Endothelial cell of umbilical vein (primary cell): Measurements from ENCODE around the gene ALG12. TPM values are rescaled to one million over a fixed set of nuclear protein-coding genes. Genes with fewer than 3 reads are reported as not detected.

Experiments
- BruUV-seq: library from RNA; stranded (reverse); fragments of 400-500 nt; replicated peaks from 2 replicates; lab custom pipeline; 2021; lab: Mats Ljungman, UMichigan
- CTCF ChIA-PET: fragments of 300-600, 350-600 bp; sonication (Branson Sonifier 250); formaldehyde crosslinking; loops from one replicate; lab custom pipeline; 2021; ENCODE audit warnings: antibody characterized with exemption, inconsistent platforms; lab: Charles Lee
- POLR2A ChIA-PET: fragments of 300-600, 350-600 bp; sonication (Branson Sonifier 250); formaldehyde crosslinking; loops from one replicate; lab custom pipeline; 2021; ENCODE audit warnings: antibody characterized with exemption, inconsistent platforms; lab: Charles Lee
- DNase-seq: peaks from one replicate; pipeline ENCODE4 v3.0.0-alpha.2; 2011; ENCODE audit warnings: low read depth, low spot score
- FAIRE-seq: peaks from 2 replicates; lab custom pipeline; 2011; peaks lifted over from hg19 to GRCh38; lab: Jason Lieb, UNC
- H2AFZ ChIP-seq: 2 replicates; pipeline ENCODE4 v1.6.0; 2012; ENCODE audit warnings: low read depth, low read length, control low read depth, inconsistent platforms
- H3K27ac ChIP-seq: 2 replicates; pipeline ENCODE4 v1.5.1; 2011; ENCODE audit warnings: low read depth, mild to moderate bottlenecking, control low read depth, low read length, moderate library complexity; ENCODE audit not compliant: insufficient read depth
- H3K27me3 ChIP-seq, 2 experiments: 2 replicates each; pipeline versions ENCODE4 v1.6.0 to v1.6.1; 2011; ENCODE audit warnings: low read length in 2 of 2, mixed read lengths in 1 of 2; ENCODE audit not compliant: control insufficient read depth in 2 of 2, insufficient read depth in 2 of 2
- H3K36me3 ChIP-seq, 2 experiments: 2 replicates in 1 of 2; 3 replicates in 1 of 2; pipeline ENCODE4 v1.5.1; 2011; ENCODE audit warnings: low read length in 2 of 2, mild to moderate bottlenecking in 1 of 2, moderate library complexity in 1 of 2; ENCODE audit not compliant: control insufficient read depth in 2 of 2, insufficient read depth in 2 of 2; ENCODE audit errors: extremely low read depth in 1 of 2
- H3K4me1 ChIP-seq: 3 replicates; pipeline ENCODE4 v1.5.1; 2011; ENCODE audit warnings: mild to moderate bottlenecking, low read length; ENCODE audit not compliant: control insufficient read depth, insufficient read depth; ENCODE audit errors: extremely low read depth
- H3K4me2 ChIP-seq: 2 replicates; pipeline ENCODE4 v1.6.1; 2011; ENCODE audit warnings: low read length, control low read depth, mixed read lengths; ENCODE audit not compliant: insufficient read depth
- H3K4me3 ChIP-seq, 3 experiments: fragments of 200-600 bp in 1 of 3; sonication (generic), shearing (Covaris generic) in 1 of 3; replicated peaks in 1 of 3; 2 replicates each; pipeline ENCODE4 v1.5.1; 2011 to 2016; ENCODE audit warnings: control low read depth in 3 of 3, low read length in 3 of 3, mild to moderate bottlenecking in 2 of 3, inconsistent platforms in 1 of 3, low read depth in 1 of 3, moderate library complexity in 1 of 3; ENCODE audit not compliant: insufficient read depth in 1 of 3
- H3K79me2 ChIP-seq: 2 replicates; pipeline ENCODE4 v1.6.0; 2012; ENCODE audit warnings: low read length, inconsistent platforms; ENCODE audit not compliant: control insufficient read depth, insufficient read depth
- H3K9ac ChIP-seq: replicated peaks from 2 replicates; pipeline ENCODE3; 2011; ENCODE audit warnings: low read length, control low read depth; ENCODE audit not compliant: insufficient read depth; ENCODE audit errors: extremely low read depth
- H3K9me1 ChIP-seq: replicated peaks from 3 replicates; pipeline ENCODE4 v1.6.0; 2011; ENCODE audit warnings: mild to moderate bottlenecking, low read length; ENCODE audit not compliant: control insufficient read depth, insufficient read depth; ENCODE audit errors: extremely low read depth
- H3K9me3 ChIP-seq: replicated peaks from 2 replicates; pipeline ENCODE4 v1.5.1; 2012; ENCODE audit warnings: low read length, inconsistent platforms; ENCODE audit not compliant: control insufficient read depth, insufficient read depth
- H4K20me1 ChIP-seq: replicated peaks from 2 replicates; pipeline ENCODE3; 2011; ENCODE audit warnings: mild to moderate bottlenecking, low read length; ENCODE audit not compliant: control insufficient read depth, insufficient read depth; ENCODE audit errors: extremely low read depth
- EZH2 ChIP-seq: IDR thresholded peaks from 2 replicates; pipeline ENCODE4 v1.6.1; 2012; ENCODE audit warnings: borderline replicate concordance, low read depth, mild to moderate bottlenecking, moderate library complexity, low read length, inconsistent platforms; ENCODE audit not compliant: severe bottlenecking
- FOS ChIP-seq: IDR thresholded peaks from 2 replicates; pipeline ENCODE4 v1.6.1; 2011; ENCODE audit warnings: mild to moderate bottlenecking, low read length, moderate library complexity, borderline replicate concordance; ENCODE audit not compliant: insufficient read depth
- GATA2 ChIP-seq: IDR thresholded peaks from 2 replicates; pipeline ENCODE4 v1.7.0; 2011; ENCODE audit warnings: low read depth, mild to moderate bottlenecking, moderate library complexity, mixed read lengths, low read length; ENCODE audit not compliant: insufficient read length, insufficient read depth
- JUN ChIP-seq: IDR thresholded peaks from 2 replicates; pipeline ENCODE4 v1.6.1; 2011; ENCODE audit warnings: borderline replicate concordance, low read depth; ENCODE audit not compliant: insufficient read length, insufficient read depth
- MYC ChIP-seq: IDR thresholded peaks from one replicate; pipeline ENCODE4 v1.6.1; 2011; ENCODE audit warnings: mild to moderate bottlenecking, low read depth, low read length
- POLR2A ChIP-seq: IDR thresholded peaks from 2 replicates; pipeline ENCODE4 v1.6.1; 2012; ENCODE audit warnings: low read depth, mild to moderate bottlenecking, control low read depth, low read length
- POLR2AphosphoS5 ChIP-seq: IDR thresholded peaks from 2 replicates; pipeline ENCODE4 v1.6.1; 2012; ENCODE audit warnings: low read depth, mild to moderate bottlenecking, control low read depth, low read length, moderate library complexity; ENCODE audit not compliant: insufficient read depth
- dilution Hi-C: fragments of 300-500 bp; cut with MboI; formaldehyde crosslinking; loops from one replicate; pipeline ENCODE4 v1.15.0; 2019; ENCODE audit warnings: low sequenced_read_pairs; ENCODE audit not compliant: extremely low pct_ligation_motif_present
- intact Hi-C: fragments of 100-400 bp; cut with micrococcal nuclease; formaldehyde crosslinking; loops from one replicate; pipeline ENCODE4 v1.10.0; 2022
- polyA plus RNA-seq, 4 experiments: library from polyadenylated mRNA; depleted of rRNA in 3 of 4; stranded (reverse) in 3 of 4; unstranded in 1 of 4; fragments of >200 nt; gene quantifications; 2 replicates each; pipeline versions ENCODE4 v1.2.1 to v1.2.3, GENCODE V29; 2011 to 2012; ENCODE audit warnings: missing spikeins in 1 of 4
- total RNA-seq: library from RNA; stranded (reverse); gene quantifications from 2 replicates; pipeline ENCODE4 v1.2.3, GENCODE V29; 2021
- TF ChIP-seq, protein P1 (sequence below), 2 donors: IDR thresholded peaks; 1 replicate in 1 of 2; 2 replicates in 1 of 2; pipeline ENCODE4 v1.5.1; 2011; ENCODE audit warnings: low read length in 2 of 2, mild to moderate bottlenecking in 2 of 2, moderate library complexity in 2 of 2, control low read depth in 1 of 2, inconsistent platforms in 1 of 2, low read depth in 1 of 2; ENCODE audit not compliant: insufficient read depth in 1 of 2; ENCODE audit errors: extremely low read depth in 1 of 2
- TF ChIP-seq, protein P2 (sequence below): IDR thresholded peaks from 2 replicates; pipeline ENCODE4 v1.6.1; 2011; ENCODE audit not compliant: insufficient read depth, insufficient read length

Gene ALG12
- total and polyA plus RNA-seq, 2 donors (not counting 3 experiments of a cell fraction or from before 2014, with no cell fraction given), result 14.6 to 18.0 TPM

DNA sequence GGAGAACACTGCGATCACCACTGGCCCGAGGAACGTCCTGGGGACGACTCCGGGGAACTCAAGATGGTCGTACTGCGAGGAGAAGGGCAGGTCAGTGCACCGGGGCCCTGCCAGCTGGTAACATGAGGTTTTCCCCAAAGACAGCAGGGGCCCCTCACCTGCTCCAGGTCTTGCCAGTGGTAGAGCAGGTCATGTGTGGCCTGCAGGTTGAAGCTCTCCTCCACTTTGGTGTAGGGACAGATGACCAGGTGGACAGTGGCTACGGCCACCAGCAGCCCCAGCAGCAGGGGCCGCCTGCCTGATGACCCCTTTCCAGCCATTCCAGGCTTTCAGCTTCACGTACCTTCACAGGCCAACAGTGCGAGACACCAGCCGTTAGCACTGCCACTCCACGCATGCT is 4.8 kb downstream of the ALG12 start:
- Histone ChIP-seq H3K79me2 (no peaks in the 10 kb centered on the region), H3K9me3 (no peaks in the 10 kb centered on the region), H3K9me1 (no peaks in the 10 kb centered on the region), H4K20me1 (no peaks in the 10 kb centered on the region), H3K4me1 (peaks cover 5% of the 10 kb centered on the region), H3K4me3 (no peak overlapping the region), H3K36me3 (peaks cover 0 to 10% of the 10 kb centered on the region in 2 experiments), H3K27ac (no peak overlapping the region), H3K4me2 (no peak overlapping the region), H3K27me3 (no peaks in the 10 kb centered on the region), H3K9ac (no peak overlapping the region), H2AFZ (no peak overlapping the region)
- POLR2A ChIA-PET, result no interaction called here
- BruUV-seq, result no TSS peak
- TF ChIP-seq POLR2A (no peak), FOS (no peak), MYC (no peak), JUN (no peak), POLR2AphosphoS5 (no peak), EZH2 (no peak), GATA2 (no peak)
- TF ChIP-seq, protein P1, sequence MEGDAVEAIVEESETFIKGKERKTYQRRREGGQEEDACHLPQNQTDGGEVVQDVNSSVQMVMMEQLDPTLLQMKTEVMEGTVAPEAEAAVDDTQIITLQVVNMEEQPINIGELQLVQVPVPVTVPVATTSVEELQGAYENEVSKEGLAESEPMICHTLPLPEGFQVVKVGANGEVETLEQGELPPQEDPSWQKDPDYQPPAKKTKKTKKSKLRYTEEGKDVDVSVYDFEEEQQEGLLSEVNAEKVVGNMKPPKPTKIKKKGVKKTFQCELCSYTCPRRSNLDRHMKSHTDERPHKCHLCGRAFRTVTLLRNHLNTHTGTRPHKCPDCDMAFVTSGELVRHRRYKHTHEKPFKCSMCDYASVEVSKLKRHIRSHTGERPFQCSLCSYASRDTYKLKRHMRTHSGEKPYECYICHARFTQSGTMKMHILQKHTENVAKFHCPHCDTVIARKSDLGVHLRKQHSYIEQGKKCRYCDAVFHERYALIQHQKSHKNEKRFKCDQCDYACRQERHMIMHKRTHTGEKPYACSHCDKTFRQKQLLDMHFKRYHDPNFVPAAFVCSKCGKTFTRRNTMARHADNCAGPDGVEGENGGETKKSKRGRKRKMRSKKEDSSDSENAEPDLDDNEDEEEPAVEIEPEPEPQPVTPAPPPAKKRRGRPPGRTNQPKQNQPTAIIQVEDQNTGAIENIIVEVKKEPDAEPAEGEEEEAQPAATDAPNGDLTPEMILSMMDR (IDR thresholded peaks at IDR 0.05; ENCODE audit: extremely low read depth in 1 of 2, insufficient read depth in 1 of 2, low read depth in 1 of 2, low read length in 2 of 2), result no peak
- TF ChIP-seq, protein P2, sequence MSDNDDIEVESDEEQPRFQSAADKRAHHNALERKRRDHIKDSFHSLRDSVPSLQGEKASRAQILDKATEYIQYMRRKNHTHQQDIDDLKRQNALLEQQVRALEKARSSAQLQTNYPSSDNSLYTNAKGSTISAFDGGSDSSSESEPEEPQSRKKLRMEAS, result no peak
- DNase-seq (no peak), FAIRE-seq (no peak)
- dilution Hi-C loops (no loop called here), intact Hi-C loops (no loop called here)
- CTCF ChIA-PET, result interaction anchor here (1.5 kb wide), 1 partner anchor 117 kb away, joined by 4 read pairs; no protein-coding TSS in a partner anchor
